KMS-11 (cell line): ENCODE data around the gene TMA7.

Source experiments
- H2AFZ ChIP-seq: fragments of 200-600 bp; sonication (generic); 2 replicates; pipeline ENCODE4 v1.6.1; 2016; ENCODE audit warnings: antibody characterized with exemption, mixed run types, low read depth
- H3K27ac ChIP-seq: fragments of 200-600 bp; sonication (generic); 2 replicates; pipeline ENCODE4 v1.6.1; 2016; ENCODE audit warnings: mild to moderate bottlenecking, mixed run types
- H3K27me3 ChIP-seq: fragments of 200-600 bp; sonication (generic); 2 replicates; pipeline ENCODE4 v1.6.1; 2017; ENCODE audit warnings: mild to moderate bottlenecking, low read depth, mixed run types, moderate library complexity; ENCODE audit not compliant: insufficient read depth
- H3K36me3 ChIP-seq: fragments of 200-600 bp; sonication (generic); 2 replicates; pipeline ENCODE4 v1.6.1; 2017; ENCODE audit warnings: mild to moderate bottlenecking, mixed run types; ENCODE audit not compliant: insufficient read depth
- H3K4me1 ChIP-seq: fragments of 200-600 bp; sonication (generic); 2 replicates; pipeline ENCODE4 v1.6.1; 2016; ENCODE audit warnings: mild to moderate bottlenecking, low read depth, mixed run types; ENCODE audit not compliant: poor library complexity, severe bottlenecking
- H3K4me2 ChIP-seq: fragments of 200-600 bp; sonication (generic); 2 replicates; pipeline ENCODE4 v1.7.0; 2016; ENCODE audit warnings: mild to moderate bottlenecking, mixed run types
- H3K4me3 ChIP-seq: fragments of 200-600 bp; sonication (generic); IDR thresholded peaks from 2 replicates; pipeline ENCODE4 v1.6.1; 2017; ENCODE audit warnings: low read depth, low read length, mixed read lengths; ENCODE audit not compliant: insufficient read depth
- H3K79me2 ChIP-seq: fragments of 200-600 bp; sonication (generic); 2 replicates; pipeline ENCODE4 v1.6.1; 2016; ENCODE audit warnings: low read depth, mixed run types; ENCODE audit not compliant: insufficient read depth
- H3K9ac ChIP-seq: fragments of 200-600 bp; sonication (generic); 2 replicates; pipeline ENCODE4 v1.6.1; 2016; ENCODE audit warnings: mild to moderate bottlenecking, mixed run types
- H4K20me1 ChIP-seq: fragments of 200-600 bp; sonication (generic); 2 replicates; pipeline ENCODE4 v1.6.1; 2016; ENCODE audit warnings: mild to moderate bottlenecking, mixed run types; ENCODE audit not compliant: insufficient read depth
- TF ChIP-seq, protein P1 (sequence below): fragments of 200-600 bp; sonication (generic); conservative IDR thresholded peaks from 2 replicates; pipeline ENCODE4 v1.6.1; 2017; ENCODE audit warnings: low read depth, mild to moderate bottlenecking, antibody characterized with exemption, low read length, moderate library complexity, mixed read lengths

Gene TMA7

DNA sequence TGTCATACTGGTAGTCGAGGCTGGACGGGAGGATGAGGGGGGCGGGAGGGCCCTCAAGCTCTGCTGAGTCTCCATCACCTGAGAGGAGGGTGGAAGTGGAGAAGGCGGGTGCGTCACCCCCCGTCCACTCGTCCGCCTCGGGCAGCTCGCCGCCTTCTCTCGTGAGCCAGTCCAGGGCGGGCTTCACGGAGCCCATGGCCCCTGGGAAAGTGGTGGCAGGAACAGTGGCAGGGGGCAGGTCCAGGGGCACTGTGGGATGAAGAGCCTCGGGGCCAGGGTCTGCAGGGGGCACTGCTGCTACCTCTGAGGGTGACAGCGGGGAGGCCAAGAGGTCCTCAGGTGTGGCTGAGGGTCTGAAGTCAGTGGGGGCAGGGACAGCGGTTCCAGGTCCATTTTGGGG, 20.5 kb upstream of the TMA7 start:
- Histone ChIP-seq H3K4me2 (no peak overlapping the region), H3K4me3 (no peak overlapping the region), H4K20me1 (no peaks in the 10 kb centered on the region), H3K79me2 (no peaks in the 10 kb centered on the region), H3K4me1 (no peaks in the 10 kb centered on the region), H3K36me3 (no peaks in the 10 kb centered on the region), H3K27me3 (no peaks in the 10 kb centered on the region), H3K27ac (no peak overlapping the region), H3K9ac (no peak overlapping the region), H2AFZ (no peak overlapping the region)
- TF ChIP-seq, protein P1, sequence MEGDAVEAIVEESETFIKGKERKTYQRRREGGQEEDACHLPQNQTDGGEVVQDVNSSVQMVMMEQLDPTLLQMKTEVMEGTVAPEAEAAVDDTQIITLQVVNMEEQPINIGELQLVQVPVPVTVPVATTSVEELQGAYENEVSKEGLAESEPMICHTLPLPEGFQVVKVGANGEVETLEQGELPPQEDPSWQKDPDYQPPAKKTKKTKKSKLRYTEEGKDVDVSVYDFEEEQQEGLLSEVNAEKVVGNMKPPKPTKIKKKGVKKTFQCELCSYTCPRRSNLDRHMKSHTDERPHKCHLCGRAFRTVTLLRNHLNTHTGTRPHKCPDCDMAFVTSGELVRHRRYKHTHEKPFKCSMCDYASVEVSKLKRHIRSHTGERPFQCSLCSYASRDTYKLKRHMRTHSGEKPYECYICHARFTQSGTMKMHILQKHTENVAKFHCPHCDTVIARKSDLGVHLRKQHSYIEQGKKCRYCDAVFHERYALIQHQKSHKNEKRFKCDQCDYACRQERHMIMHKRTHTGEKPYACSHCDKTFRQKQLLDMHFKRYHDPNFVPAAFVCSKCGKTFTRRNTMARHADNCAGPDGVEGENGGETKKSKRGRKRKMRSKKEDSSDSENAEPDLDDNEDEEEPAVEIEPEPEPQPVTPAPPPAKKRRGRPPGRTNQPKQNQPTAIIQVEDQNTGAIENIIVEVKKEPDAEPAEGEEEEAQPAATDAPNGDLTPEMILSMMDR: no peak

DNA sequence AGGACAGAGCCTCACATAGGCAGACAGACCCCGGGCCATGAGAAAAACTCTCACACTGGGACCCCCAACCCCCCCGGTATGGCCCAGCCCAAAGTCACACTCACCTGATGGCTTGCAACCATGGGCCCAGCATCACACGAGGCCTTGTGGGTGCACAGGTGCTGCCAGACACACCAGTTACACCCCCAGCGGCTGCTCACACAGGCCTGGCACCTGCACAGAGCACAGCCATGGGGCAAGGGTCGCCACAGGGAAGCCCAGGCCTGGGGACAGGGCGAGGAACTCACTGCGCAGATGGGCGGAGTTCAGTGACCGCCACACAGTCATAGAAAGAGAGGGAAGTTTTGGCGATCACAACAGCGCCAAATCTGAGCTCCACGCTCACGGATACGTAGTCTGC, 19.5 kb upstream of the TMA7 start:
- Histone ChIP-seq H3K79me2 (no peaks in the 10 kb centered on the region), H3K4me3 (no peak overlapping the region), H3K27ac (no peak overlapping the region), H3K4me1 (no peaks in the 10 kb centered on the region), H3K36me3 (no peaks in the 10 kb centered on the region), H4K20me1 (no peaks in the 10 kb centered on the region), H2AFZ (no peak overlapping the region), H3K9ac (no peak overlapping the region), H3K27me3 (no peaks in the 10 kb centered on the region), H3K4me2 (no peak overlapping the region)
- TF ChIP-seq, protein P1: no peak

DNA sequence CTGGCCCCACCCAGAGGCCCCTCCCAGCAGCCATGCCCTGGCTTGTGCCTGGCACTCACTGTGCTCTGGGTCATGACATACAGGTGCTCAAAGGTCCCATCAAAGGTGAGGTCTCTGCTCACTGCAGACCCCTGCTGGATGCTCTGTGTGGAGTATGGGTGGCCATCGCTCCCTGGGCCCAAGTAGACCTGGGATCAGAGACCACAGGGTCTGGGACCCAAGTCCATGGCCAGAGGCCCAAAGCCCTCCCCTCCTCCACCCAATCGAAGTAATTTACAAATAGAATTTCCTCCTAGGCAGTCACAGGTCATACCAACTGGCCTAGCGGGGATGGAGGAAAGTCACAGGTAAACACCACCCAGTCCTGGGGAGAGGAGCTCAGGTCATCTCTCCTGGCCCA, 17.8 kb upstream of the TMA7 start:
- Histone ChIP-seq H3K36me3 (no peaks in the 10 kb centered on the region), H3K27me3 (no peaks in the 10 kb centered on the region), H3K9ac (no peak overlapping the region), H2AFZ (no peak overlapping the region), H3K27ac (no peak overlapping the region), H4K20me1 (no peaks in the 10 kb centered on the region), H3K4me2 (no peak overlapping the region), H3K4me1 (no peaks in the 10 kb centered on the region), H3K4me3 (no peak overlapping the region), H3K79me2 (no peaks in the 10 kb centered on the region)
- TF ChIP-seq, protein P1: no peak

DNA sequence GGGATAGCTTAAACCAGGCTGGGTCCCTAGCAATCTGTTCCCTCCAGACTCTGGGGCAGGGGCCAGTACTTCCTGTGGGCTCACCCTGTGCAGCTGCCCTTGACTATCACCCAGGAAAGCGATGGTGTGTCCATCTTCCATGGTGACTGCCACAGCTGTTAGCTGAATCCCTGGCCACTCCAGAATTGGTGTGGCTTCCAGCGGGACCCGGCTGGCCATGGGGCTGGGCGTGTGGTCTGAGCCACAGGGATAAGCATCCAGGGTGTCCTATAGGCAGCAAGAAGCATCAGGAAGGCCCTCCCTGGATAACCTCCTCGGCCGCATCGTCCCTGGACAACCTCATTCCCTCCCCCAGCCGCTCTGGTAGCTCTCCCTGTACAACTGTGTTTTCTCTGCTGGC, 17.4 kb upstream of the TMA7 start:
- Histone ChIP-seq H3K27ac (no peak overlapping the region), H3K4me3 (no peak overlapping the region)

More for the DNA sequence above, 17.4 kb upstream of the TMA7 start:
- H4K20me1 ChIP-seq: no peaks in the 10 kb centered on the region
- H2AFZ ChIP-seq: no peak overlapping the region
- no peaks in the 10 kb centered on the region for H3K79me2 ChIP-seq
- H3K4me2 ChIP-seq: no peak overlapping the region
- TF ChIP-seq, protein P1: no peak
- no peaks in the 10 kb centered on the region for H3K4me1 ChIP-seq
- H3K36me3 ChIP-seq: no peaks in the 10 kb centered on the region
- H3K27me3 ChIP-seq: no peaks in the 10 kb centered on the region
- H3K9ac ChIP-seq: no peak overlapping the region
